GM19238 (cell line): ENCODE data around the gene EPHB1.

Source experiments
- DNase-seq: peaks from one replicate; pipeline ENCODE4 v3.0.0; 2011; ENCODE audit warnings: low spot score; ENCODE audit not compliant: insufficient read length

The EPHB1 gene

GRCh38 chr3:135238236-135238830 lies 443.3 kb downstream of the EPHB1 start:
- no peak for DNase-seq

- DNase-seq, result no peak
These were observed 444.0 kb downstream of the EPHB1 start for GRCh38 chr3:135238871-135239614.

- no peak for DNase-seq
These were observed 444.5 kb downstream of the EPHB1 start for GRCh38 chr3:135239615-135239884.

- no peak for DNase-seq
These were observed 445.4 kb downstream of the EPHB1 start for GRCh38 chr3:135240426-135240825.

GRCh38 chr3:135242285-135242684 lies 447.2 kb downstream of the EPHB1 start:
- no peak for DNase-seq

GRCh38 chr3:135243616-135244015 lies 448.6 kb downstream of the EPHB1 start:
- DNase-seq, result no peak

GRCh38 chr3:135246027-135246426 lies 451.0 kb downstream of the EPHB1 start:
- DNase-seq, result no peak

GRCh38 chr3:135248213-135248612 lies 453.2 kb downstream of the EPHB1 start:
- DNase-seq, result no peak

- DNase-seq, result no peak
These were observed 454.1 kb downstream of the EPHB1 start for GRCh38 chr3:135249186-135249585.

- no peak for DNase-seq
These were observed 463.9 kb downstream of the EPHB1 start for GRCh38 chr3:135258916-135259315.

- no peak for DNase-seq
These were observed 465.0 kb downstream of the EPHB1 start for GRCh38 chr3:135260025-135260424.

- no peak for DNase-seq
These were observed 466.2 kb downstream of the EPHB1 start for GRCh38 chr3:135261214-135261775.

GRCh38 chr3:135261916-135262315 lies 466.9 kb downstream of the EPHB1 start:
- no peak for DNase-seq

GRCh38 chr3:135262441-135262840 lies 467.4 kb downstream of the EPHB1 start:
- no peak for DNase-seq

- DNase-seq, result no peak
These were observed 468.3 kb downstream of the EPHB1 start for GRCh38 chr3:135263331-135263730.

GRCh38 chr3:135267487-135267886 lies 472.4 kb downstream of the EPHB1 start:
- no peak for DNase-seq

GRCh38 chr3:135268941-135269532 lies 474.0 kb downstream of the EPHB1 start:
- no peak for DNase-seq

GRCh38 chr3:135271177-135272025 lies 476.3 kb downstream of the EPHB1 start:
- DNase-seq, result no peak

- DNase-seq, result no peak
These were observed 477.1 kb downstream of the EPHB1 start for GRCh38 chr3:135272026-135272669.

- no peak for DNase-seq
These were observed 497.1 kb downstream of the EPHB1 start for GRCh38 chr3:135292162-135292561.

- DNase-seq, result no peak
These were observed 506.6 kb downstream of the EPHB1 start for GRCh38 chr3:135301670-135302069.
